RCC 7860 (cell line): ENCODE data around the gene FGD3.
"Not testable (repeated sequence)": the region's sequence is repeated elsewhere in the genome, so short reads cannot be mapped to it uniquely, and the experiment has no call there.

Experiments used
- DNase-seq: peaks from one replicate; pipeline ENCODE4 v3.0.0-alpha.2; 2015; ENCODE audit warnings: low spot score
- FAIRE-seq: peaks from 2 replicates; lab custom pipeline; 2012; peaks lifted over from hg19 to GRCh38; lab: Jason Lieb, UNC

FGD3 gene

GRCh38 chr9:92974761-92975755, 27.7 kb downstream of the FGD3 start:
- no peak for DNase-seq
- no peak for FAIRE-seq

DNA sequence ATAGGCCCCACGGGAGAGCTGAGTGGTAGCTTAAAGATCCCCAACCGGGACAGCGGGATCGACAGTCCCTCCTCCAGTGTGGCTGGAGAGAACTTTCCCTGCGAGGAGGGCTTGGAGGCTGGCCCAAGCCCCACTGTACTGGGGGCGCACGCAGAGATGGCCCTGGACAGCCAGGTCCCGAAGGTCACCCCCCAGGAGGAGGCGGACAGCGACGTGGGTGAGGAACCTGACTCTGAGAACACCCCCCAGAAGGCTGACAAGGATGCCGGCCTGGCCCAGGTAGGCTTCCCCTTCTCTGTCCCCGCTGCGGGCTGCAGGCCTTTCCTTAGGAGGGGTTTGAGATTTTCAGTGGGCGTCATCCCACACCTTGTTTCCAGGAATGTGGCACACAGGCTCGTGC, 29.1 kb downstream of the FGD3 start:
- FAIRE-seq (no peak), DNase-seq (no peak)

- DNase-seq, result no peak
- no peak for FAIRE-seq
Measured at GRCh38 chr9:92977279-92977678, 30.0 kb downstream of the FGD3 start.

DNA sequence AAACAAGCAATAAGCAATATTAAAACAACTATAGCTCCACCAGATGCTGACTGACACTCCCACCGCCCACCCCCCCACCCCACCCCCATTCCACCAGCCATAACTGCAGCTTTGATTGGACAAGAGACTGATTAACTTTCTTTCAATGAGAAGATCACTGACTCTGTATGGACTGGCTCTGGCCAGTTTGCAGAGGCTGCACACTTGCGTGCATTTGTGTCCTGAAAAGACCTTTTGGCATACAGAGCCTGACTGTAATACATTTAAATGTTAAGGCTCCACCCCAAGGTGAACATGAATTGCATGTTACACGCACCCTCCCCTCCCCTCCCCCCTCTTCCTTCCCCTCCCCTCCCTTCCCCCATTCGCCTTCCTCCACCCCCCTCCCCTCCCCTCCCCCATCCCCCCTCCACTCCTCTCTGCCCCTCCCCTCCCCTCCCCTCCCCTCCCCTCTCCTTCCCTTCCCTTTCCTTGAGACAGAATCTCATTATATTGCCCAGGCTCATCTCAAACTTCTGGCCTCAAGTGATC, 31.1 kb downstream of the FGD3 start:
- no peak for DNase-seq
- no peak for FAIRE-seq

- DNase-seq, result no peak
Measured at GRCh38 chr9:92979283-92980056, 32.1 kb downstream of the FGD3 start.

GRCh38 chr9:92980085-92980745, 32.9 kb downstream of the FGD3 start:
- DNase-seq, result no peak
- no peak for FAIRE-seq

More at GRCh38 chr9:92979283-92980056, 32.1 kb downstream of the FGD3 start:
- FAIRE-seq, result no peak

- FAIRE-seq (no peak), DNase-seq (no peak)
Measured at GRCh38 chr9:92982130-92982529, 34.8 kb downstream of the FGD3 start.

- DNase-seq (no peak), FAIRE-seq (no peak)
Measured at GRCh38 chr9:92983984-92984589, 36.8 kb downstream of the FGD3 start.

DNA sequence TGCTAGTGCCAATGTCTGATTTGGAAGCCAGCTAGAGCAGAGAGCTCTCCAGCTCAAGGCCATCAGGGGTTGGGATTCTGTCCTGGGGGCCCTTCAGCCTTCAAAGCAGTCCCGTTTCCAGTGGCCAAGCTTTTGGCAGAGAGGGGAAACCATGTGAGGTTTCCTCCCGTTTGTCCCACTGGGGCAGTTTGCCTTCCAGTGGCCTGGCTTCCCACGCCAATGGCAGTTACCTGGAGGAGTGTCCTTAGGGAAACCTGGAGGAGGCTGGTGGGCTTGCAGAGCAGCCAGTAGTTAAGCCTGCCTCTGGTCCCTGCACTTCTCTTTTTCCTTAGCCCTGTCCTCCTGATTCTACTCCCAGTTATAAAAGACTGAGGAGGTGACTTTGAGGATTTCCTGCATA, 37.7 kb downstream of the FGD3 start:
- FAIRE-seq (no peak), DNase-seq (no peak)

GRCh38 chr9:92986176-92987119, 39.1 kb downstream of the FGD3 start:
- DNase-seq (no peak), FAIRE-seq (no peak)

DNA sequence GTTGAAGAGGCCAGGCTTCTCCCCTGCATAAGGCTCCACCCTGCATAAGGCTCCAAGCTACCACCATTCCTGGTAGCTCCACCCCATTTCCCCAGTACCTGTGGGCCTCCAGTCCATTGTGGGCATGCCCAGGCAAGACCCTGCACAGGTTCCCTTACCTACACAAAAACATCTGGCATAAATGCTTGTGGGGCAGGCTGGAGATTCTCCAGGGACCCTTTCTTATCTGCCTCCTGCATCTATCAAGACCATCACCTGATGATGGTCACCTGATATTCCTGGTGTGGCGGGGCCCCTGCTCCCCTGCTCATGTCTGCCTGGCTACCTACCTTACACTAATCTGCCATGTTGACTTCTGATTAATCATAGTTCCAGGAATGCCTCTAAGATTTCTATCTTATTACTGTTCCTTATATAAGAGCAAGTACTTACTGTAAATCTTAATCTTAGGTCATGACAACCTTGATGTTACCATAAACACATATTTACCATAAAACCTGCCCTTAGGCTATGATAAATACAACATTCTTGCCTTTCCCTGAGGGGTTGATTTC, 41.0 kb downstream of the FGD3 start:
- FAIRE-seq, result no peak
- DNase-seq, result no peak

- DNase-seq (no peak), FAIRE-seq (no peak)
Measured at GRCh38 chr9:92989561-92989960, 42.2 kb downstream of the FGD3 start.

DNA sequence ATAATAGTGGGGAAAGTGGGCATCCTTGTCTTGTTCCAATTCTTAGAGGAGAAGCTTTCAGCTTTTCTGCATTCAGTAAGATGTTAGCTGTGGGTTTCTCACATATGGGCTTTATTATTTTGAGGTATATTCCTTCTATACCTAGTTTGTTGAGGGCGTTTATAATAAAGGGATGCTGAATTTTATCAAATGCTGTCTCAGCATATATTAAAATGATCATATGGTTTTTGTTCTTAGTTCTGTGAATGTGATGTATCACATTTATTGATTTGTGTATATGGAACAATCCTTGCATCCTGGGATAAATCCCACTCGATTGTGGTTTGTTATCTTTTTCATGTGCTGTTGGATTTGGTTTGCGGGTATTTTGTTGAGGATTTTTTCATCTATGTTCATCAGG, 43.1 kb downstream of the FGD3 start:
- DNase-seq (no peak), FAIRE-seq (no peak)

DNA sequence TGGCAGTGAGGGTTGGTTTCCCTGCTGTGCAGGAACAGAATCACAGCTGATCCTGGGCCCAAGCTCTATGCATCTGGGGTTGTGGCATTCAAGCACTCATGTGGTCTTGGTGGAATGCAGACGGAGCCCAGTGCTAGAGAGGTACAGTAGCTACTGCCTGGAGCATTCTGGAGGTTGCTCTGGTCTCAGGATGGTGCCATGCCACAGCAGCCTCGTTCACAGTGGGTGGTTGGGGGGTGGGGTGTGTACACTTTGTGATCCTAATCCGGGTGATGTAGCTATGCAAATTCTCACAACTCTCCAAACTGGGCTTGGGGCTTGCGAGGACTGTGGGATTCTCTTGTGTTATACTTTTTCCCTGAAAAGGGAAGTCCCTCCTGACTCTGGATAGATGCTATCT, 45.2 kb downstream of the FGD3 start:
- DNase-seq, result no peak
- FAIRE-seq, result no peak

- FAIRE-seq, DNase-seq: not testable (repeated sequence)
Measured at GRCh38 chr9:92998871-92999270, 51.5 kb downstream of the FGD3 start.

DNA sequence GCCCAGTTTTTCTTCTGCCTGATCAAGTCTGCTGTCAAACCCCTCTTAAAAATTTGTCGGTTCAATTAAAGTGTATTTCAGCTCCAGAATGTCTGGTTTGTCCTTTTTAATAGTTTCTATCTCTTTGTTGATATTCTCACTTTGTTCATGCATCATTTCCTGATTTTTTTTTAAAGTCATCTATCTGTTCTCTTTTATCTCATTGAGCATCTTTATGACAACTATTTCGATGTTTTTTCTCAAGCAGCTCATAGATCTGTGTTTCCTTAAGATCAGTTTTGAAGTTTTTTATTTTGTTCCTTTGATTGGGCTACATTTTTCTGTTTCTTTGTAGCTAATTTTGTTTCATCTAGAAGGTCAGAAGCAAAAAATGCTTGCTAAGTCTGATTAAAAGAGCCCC, 53.7 kb downstream of the FGD3 start:
- FAIRE-seq, result no peak
- no peak for DNase-seq

GRCh38 chr9:93002700-93003099, 55.4 kb downstream of the FGD3 start:
- FAIRE-seq (no peak), DNase-seq (no peak)

DNA sequence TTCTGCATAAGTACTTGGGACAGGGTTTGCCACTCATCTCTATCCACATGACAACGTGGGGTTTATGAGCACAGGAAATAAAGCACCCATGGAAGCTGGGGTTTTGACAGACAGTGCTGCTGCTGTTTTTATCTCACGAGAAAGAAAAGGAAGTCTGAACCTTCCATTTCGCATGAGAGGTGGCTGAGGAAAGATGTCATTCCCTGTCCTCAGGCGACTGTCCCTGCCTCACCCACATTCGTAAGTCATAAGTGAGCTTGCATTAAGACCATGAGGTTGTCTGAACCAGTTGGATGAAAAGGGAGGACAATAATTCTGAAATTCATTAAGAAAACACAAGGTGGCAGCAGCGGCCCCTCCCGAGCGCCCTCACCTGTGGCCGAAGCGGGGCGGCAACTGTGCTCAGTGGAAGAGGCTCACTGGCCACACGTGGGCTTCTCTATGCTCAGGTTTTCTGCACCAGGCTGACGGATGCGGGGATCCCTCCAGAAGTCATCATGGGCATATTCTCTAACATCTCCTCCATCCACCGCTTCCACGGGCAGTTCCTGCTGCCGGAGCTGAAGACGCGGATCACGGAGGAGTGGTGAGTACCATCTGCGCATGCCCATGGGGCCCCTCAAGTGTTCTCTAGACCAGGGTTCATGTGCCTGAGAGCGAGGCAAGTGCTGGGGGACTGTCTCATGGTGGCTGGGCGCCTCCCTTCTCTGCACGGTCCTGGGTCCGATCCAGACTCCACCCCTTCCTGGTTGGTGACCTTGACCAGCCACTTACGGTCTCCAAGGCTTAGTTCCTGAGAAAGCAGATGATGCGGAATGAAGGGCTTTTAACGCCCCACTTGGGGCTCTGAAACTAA, 56.5 kb downstream of the FGD3 start:
- DNase-seq (peak; percentile 25), FAIRE-seq (no peak)
